ENCODE measurements around the gene PAX8.
"Not testable (repeated sequence)": the region's sequence is repeated elsewhere in the genome, so short reads cannot be mapped to it uniquely, and the experiment has no call there.

GRCh38 chr2:113306207-113306606 is 27.5 kb upstream of the PAX8 start:
- TF ChIP-seq EZH2 (IDR thresholded peaks at IDR 0.05; ENCODE audit: insufficient read depth, poor library complexity, severe bottlenecking); EZH2phosphoT487 (IDR thresholded peaks at IDR 0.05; ENCODE audit: insufficient read depth, low read depth): not testable (repeated sequence)

Measured in GM23248 (cell line).